GM21390 (cell line): ENCODE data around the gene RFPL2.
"Not testable (repeated sequence)": the region's sequence is repeated elsewhere in the genome, so short reads cannot be mapped to it uniquely, and the experiment has no call there.

ENCODE experiments used
- ATAC-seq: cut with Tn5 transposase; IDR thresholded peaks from one replicate; pipeline ENCODE4 v1.9.1; 2021; ENCODE audit not compliant: unreplicated experiment

The RFPL2 gene

DNA sequence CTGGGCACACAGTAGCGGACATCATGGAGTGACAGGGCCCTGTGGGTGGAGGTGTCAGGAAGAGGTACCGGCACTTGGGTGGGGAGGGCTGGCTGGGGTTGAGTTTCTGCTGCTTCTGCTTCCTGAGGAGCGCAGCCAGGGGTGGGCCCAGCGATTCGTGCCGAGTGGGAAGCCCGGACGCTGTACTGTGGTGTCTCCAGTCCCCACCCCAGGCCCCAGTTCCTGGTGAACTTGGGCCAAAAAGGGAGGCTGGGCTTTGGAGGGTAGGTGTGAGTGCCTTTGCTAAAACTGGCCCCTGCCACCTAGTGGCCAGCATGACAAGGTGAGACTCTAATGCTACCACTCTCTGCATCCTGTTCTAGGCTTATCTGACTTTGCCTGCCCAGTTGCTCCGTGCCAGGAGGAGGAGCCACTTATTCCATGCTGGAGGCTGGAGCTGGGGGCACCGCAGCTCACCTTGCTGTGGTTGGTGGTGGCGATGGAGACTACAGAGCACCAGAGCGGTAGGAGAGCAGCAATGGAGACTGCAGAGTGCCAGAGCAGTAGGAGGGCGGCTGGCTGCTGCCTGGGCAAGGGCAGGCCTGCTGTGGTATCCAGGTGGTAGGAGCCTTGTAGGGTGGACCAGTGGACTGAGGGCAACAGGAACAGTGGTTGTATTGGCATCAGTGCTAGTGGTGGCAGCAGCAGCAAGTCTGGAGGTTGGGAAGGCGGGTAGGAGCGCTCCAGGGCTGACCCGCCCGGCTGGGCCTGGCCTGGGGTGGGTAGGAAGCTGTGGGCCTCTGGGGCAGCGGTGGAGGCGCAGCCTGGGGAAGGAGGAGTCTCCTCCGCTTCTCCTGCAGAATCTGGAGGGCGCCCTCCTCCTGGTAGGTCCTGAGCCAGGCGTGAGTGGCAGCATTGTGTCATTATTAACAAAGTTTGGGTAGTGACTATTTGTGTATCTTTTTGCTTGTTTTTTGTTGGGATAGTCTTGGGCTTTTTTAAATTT, 2.2 kb upstream of the RFPL2 start:
- ATAC-seq: no peak

GRCh38 chr22:32205974-32206773, 1.3 kb upstream of the RFPL2 start:
- ATAC-seq: no peak

DNA sequence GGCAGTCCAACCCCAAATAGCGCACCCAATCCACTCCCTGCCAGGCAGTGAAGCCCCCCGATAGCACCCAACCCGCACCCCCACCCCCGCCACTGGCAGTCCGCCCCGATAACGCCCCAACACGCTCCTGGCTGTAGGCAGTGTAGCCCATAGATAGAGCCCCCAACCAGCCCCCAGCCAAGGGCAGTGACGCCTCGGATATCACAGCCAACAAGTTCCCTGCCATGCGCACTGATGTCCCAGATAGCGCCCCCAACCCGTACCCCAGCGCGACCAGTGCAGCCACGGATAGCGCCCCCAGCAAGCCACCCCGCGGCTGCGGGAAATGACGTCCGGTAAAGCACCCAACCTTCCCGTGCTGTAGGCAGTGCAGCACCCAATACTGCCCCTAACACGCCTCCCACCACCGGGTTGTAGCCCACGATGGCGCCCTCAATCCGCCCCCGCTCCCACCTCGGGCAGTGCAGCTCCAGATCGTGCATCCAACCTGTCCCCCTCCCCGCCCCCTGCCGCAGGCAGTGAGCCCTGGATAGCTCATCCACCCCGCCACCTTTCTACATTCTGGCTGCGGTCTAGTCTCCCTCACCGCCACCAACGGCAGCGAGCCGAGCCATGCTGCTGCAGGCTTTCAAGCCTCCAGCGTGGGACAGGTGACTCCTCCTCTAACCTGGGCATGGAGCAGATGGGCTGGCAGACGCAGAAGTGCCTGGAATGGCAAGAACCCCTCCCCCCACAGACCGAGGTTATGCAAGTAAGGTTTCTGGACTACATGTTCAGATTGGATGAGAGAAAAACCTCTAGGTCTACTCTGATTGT, 625 bp downstream of the RFPL2 start:
- ATAC-seq: no peak

- no peak for ATAC-seq
Measured at GRCh38 chr22:32203181-32204039, 1.5 kb downstream of the RFPL2 start.

- ATAC-seq: no peak
Measured at GRCh38 chr22:32202539-32203180, 2.2 kb downstream of the RFPL2 start.

DNA sequence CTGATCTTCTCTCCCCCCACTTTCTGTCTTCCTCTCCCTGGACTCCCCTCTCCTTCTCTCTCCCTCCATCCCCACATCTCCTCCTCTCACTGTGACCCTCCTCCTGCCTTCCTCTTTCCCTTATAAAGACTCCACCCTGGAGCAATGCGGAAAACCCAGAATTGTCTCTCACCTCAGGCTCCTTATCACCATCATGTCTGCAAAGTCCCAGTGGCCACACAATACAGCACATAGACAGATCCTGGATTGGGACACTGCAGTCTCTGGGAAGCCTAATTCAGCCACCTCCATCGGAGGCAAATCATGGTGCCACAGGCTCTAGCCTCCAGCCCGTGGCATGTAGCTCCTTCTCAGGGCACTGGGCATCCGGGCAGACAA, 2.7 kb downstream of the RFPL2 start:
- no peak for ATAC-seq

GRCh38 chr22:32200752-32201151, 4.1 kb downstream of the RFPL2 start:
- no peak for ATAC-seq

- no peak for ATAC-seq
Measured at GRCh38 chr22:32199961-32200360, 4.9 kb downstream of the RFPL2 start.

DNA sequence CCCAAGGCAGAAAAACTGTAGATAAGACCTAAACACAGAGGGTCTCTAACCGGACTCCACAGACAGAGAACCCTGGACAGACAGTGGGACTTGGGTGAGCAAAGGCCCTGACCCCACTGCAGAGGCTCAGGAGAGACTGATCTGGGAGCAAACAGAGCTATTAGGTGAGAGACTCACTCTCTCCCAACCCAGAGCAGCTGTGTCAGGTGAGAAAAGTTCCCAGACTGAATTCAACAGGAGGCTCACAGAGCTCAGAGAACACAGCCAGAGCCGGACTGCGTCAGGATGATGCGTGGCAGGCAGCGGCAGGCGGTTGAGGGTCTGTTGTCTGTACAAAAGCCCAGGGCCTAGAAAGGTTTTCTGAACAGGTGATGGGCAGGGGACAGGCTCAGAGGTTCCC, 5.5 kb downstream of the RFPL2 start:
- ATAC-seq: no peak

DNA sequence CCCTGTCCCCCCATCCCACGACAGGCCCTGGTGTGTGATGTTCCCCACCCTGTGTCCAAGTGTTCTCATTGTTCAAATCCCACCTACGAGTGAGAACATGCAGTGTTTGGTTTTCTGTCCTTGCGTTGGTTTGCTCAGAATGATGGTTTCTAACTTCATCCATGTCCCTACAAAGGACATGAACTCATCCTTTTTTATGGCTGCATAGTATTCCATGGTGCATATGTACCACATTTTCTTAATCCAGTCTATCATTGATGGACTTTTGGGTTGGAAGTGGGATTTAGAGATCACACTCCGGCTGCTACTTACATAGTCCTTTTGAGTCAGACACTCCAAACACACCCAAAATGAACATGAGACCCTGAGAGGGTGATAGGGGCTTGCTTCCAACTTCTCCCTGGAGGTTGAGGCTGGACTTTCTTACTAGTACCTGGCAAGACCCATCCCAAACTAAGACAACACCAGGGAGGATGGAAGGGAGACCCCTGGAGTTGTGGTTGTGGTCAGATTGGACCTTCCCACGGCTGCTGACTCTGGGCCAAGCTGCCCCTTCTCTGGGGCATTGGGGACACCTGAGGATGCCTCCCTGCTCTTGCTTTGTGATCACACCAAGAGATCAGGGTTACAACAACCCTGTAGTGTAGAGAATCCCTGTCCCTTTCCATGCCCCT, 7.2 kb downstream of the RFPL2 start:
- ATAC-seq: not testable (repeated sequence)

DNA sequence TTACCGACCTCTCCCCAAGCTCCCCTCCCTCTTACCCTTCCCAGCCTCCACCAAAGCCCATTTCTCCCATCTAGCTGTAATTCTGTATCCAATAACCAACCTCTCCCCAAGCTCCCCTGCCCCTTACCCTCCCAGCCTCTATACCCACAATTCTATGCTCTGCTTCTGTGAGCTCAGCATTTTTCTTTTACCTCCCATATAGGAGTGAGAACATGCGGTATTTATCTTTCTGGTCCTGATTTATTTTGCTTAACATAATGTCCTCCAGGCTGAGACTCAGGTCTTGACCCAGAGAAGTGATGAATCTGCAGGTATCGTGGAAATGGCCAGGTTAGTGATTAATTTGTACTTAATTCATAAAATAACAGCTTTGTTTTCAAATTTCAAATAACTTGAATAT, 9.0 kb downstream of the RFPL2 start:
- ATAC-seq: not testable (repeated sequence)

DNA sequence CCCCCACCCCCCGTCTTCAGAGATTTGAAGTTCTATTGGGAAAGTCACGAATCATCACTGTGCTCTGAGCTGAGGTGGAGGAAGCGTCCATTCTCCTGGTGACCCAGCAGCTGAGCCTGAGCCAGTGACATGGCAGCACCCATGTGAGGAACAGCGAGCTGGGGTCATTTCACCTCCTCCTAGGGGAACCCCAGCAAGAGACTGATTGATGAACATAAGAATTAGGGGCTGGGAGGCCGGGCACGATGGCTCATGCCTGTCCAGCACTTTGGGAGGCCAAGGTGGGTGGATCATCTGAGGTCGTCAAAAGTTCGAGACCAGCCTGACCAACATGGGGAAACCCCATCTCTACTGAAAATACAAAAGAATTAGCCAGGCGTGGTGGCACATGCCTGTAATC, 11.5 kb downstream of the RFPL2 start:
- not testable (repeated sequence) for ATAC-seq

- not testable (repeated sequence) for ATAC-seq
Measured at GRCh38 chr22:32191021-32191420, 13.9 kb downstream of the RFPL2 start.

- no peak for ATAC-seq
Measured at GRCh38 chr22:32185821-32186220, 19.1 kb downstream of the RFPL2 start.

DNA sequence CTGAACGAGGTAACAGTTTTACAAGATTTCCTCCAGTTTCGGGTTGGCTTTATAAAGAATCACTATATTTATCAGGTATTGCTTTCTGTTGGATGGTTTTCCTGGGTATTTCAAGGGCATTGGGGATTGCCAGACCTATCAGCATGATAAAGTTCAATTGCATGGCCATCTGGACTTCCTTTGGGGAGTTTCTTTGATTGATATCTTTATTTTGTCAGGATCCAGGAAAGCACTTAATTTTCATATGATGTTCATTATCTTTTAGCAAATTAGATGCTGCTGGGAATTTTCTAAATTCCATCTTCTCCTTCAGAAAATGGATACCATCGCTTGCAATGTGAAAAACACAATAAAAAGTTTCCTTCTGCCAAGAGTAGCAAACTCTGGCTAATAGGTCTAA, 21.2 kb downstream of the RFPL2 start:
- no peak for ATAC-seq

DNA sequence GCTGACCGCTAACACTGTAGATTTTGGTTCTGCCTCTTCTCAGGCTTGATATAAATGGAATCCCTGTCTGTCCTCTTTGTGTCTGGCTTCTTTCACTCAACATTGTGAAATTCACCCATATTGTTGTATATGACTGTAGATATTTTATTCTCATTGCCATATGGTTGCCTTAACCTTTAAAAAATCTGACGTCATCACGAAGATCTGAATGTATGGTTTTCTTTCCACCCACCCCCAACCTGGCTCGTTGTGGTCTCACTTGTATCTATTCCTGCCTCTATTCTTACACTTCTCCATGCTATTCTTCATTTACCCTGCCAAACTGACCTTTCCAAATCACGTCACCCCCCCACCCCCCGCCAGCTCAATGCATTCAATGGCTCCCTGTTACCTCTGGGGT, 23.8 kb downstream of the RFPL2 start:
- ATAC-seq: no peak

- no peak for ATAC-seq
Measured at GRCh38 chr22:32177221-32177765, 27.6 kb downstream of the RFPL2 start.

DNA sequence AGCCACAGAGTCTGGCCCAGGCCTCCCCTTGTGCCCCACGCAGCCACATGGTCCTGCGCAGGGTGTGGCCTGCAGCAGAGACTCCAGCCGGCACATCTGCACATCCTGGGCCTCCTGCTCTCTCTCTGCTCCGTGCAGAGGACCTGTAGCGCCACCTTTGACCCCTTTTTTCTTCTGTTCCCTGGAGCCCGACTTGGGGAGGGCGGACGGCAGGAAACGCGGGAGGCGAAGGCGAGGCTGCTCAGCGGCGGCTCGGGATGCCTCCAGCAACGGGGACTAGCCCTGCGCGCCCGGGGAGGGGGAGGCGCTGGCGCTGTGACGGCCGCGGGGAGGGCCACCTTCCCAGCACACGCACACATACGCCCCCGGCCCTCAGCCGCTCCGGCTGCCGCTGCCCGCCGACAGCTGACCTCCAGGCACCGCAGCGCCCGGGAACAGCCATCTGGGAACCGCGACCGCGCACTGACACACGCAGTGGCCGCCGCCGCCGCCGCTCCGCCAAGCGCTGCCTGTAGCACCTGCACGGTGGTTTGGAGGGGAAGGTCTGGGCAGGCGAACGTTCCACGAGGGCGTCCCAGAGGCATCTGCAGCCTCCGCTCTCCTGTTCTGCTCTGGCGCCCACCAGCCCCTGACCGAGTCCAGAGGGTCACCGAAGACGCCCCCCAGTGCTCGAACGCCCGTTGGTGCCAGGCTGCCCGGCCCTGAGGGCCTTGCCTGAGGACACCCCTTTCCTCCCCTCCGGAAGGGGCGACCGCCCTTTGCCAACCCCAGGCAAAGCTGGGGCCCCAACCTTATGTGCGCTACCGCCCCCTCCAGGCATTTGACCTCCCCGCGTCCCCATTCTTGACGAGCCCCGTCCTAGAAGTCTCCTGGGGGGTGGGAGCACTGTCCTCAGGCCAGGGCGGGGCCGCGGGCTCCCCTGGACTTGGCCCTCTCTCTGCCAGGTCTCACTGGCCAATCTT, 28.9 kb downstream of the RFPL2 start:
- no peak for ATAC-seq
